GM19463 (cell line): ENCODE measurements around the gene KIF19.

ENCODE experiments used
- ATAC-seq: cut with Tn5 transposase; IDR thresholded peaks from one replicate; pipeline ENCODE4 v1.9.1; 2021; ENCODE audit warnings: mild to moderate bottlenecking, moderate library complexity; ENCODE audit not compliant: unreplicated experiment

Gene KIF19

DNA sequence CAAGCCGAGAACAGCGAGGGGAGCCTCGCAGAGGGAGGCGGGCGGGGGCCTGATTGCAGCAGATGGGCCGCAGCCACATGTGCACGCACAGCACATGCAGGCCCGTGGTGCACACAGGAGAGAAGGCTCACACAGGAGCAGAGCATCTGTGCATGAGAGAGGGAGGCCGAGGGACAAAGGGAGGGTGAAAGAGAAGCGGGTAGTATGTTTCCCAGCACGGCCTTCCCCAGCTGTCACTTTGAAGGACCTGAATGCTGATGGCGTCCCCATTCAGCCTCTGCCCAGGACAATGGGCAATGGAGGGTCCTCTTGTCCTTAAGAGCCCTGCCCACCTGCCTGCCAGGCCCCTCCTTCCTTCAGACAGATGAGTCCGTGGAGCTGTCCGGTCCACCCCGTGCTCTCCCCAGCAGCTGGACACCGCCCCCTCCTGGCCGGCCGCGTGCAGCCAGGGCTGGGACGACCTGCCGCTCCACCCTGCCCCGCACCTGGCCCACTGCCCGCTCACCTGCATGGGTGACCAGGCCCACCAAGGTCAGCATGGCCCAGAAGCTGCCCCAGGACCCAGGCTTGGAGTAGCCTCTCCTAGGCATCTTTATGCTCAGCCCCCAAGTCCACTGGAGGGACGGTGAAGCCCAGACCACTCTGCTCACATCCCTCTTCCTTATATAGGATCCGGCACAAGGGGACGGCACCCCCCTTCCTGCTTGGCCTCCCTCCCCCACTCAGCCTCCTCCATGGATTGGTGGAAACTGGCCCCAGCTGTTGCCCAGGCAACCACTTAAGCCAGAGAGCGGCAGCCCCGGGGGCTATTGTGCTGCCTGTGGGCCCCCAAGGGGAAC, 35.4 kb downstream of the KIF19 start, which contains the start of gene BTBD17:
Gene BTBD17 (minus strand): TSS at position 639 of the 839 bp plus-strand sequence. CDS start 49 bp downstream, at position 590.
- no peak for ATAC-seq

DNA sequence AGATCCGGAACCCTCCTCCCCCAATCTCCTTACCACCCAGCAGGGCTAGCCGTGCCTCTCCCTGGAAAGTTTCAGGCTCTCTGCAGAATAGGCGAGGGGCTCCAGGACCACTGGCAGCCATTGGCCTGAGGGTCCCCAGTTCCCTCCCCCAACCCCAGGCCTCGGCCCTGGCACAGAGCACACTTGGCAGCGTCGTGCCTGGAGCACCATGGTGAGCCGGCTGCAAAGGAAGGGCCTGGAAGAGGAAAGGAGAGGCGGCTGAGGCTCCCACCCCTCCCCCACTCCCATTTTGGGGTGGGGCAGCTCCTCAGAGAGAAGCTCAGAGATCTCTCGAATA, 36.0 kb downstream of the KIF19 start:
- no peak for ATAC-seq

DNA sequence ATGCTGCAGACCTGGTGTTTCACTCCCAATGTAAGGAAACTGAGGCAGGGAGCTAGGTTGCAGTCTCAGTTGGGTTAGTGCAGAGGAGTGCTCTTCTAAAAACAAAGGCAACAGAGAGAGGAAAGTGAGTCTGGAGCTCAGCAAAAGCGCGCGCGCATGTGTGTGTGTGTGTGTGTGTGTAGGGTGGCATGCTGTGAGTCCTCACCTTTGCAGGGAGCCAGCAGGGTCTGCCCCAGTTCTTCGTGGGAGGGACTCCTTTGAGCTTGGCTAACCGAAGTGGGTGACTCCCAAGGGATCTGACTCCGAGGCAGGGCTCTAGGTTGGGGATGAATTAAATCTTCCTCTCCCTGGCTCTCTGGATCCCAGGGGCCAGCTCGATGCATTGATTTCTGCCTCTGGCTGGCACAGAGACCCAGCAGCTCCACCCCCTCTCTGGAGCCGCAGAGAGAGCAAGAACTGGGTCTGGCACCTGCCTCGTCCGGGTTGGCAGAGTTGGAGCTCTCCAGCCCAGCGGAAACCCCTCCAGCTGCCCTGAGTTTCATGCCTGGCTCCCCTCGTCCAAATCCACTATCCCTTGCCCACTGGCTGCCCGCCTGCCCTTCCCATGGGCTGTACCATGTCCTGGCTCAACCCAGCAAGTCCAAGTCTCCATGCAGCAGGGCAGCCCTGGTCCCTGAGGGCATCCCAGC, 36.9 kb downstream of the KIF19 start:
- ATAC-seq, result no peak

DNA sequence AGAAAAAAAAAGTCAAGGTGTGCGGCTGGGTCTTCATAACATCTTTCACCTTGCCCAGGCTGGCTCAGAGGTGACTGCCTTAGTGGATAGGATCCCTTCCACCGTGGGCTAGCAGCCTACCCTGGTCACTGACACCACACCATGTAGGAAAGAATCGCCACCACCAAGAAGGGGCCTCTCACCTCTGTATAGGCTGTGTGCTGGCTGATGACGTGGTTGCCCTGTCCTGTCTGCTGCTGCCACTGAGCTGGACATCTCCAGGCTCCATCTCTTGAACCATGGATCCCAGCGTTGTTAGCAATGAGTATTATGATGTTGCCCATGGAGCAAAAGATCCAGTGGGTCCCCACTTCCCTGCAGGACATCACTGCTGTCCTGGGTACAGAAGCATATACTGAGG, 41.2 kb downstream of the KIF19 start, which contains the start of gene GPR142:
Gene GPR142 (plus strand): TSS at position 301 of the 400 bp plus-strand sequence. CDS start 2,035 bp downstream, outside the sequence.
- no peak for ATAC-seq

DNA sequence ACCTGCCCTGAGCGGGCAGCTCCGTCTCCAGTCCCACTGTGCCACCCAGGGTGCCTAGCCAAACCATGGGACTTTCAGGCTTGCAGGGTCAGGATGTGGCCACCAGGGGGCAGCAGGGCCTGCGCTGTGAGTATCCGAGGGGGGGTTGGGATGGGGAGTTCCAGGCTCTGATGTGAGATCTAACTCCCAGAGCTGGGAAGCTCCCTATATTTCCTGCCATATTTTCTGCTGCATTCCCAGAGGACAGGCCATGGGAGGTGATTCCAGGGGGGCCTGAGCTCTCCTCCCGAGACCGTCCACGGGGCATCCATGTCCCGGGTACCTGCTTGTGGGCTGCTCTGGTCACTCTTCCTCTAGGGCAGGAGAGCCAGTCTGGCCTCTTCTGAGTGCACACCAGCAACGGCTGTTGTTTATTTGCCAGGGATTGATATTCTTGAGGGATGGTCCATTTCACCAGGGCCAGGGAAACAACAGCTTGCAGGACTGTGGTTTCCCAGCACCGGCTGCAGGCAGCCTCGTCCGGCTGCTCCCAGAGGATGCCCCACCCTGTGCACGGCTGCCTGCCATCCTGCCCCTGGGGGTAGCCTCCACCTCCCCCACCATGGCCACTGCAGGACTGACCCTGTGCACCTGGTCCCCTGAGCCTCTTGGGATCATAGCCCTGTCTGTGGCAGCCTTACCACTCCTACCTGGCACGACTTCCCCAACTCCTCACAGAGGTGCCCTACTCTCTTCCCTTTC, 42.5 kb downstream of the KIF19 start:
- ATAC-seq, result no peak

GRCh38 chr17:74369221-74369620, 43.2 kb downstream of the KIF19 start:
- no peak for ATAC-seq

GRCh38 chr17:74369665-74370490, 43.9 kb downstream of the KIF19 start:
- no peak for ATAC-seq

DNA sequence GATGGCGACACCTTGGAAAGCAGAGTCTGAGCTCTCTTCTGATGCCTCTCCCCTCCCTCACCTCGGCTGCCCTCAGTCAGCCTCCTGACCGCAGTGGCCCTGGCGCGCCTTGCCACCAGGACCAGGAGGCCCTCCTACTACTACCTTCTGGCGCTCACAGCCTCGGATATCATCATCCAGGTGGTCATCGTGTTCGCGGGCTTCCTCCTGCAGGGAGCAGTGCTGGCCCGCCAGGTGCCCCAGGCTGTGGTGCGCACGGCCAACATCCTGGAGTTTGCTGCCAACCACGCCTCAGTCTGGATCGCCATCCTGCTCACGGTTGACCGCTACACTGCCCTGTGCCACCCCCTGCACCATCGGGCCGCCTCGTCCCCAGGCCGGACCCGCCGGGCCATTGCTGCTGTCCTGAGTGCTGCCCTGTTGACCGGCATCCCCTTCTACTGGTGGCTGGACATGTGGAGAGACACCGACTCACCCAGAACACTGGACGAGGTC, 45.7 kb downstream of the KIF19 start:
- ATAC-seq, result no peak

- no peak for ATAC-seq
These were observed 46.4 kb downstream of the KIF19 start for GRCh38 chr17:74372426-74372825.

DNA sequence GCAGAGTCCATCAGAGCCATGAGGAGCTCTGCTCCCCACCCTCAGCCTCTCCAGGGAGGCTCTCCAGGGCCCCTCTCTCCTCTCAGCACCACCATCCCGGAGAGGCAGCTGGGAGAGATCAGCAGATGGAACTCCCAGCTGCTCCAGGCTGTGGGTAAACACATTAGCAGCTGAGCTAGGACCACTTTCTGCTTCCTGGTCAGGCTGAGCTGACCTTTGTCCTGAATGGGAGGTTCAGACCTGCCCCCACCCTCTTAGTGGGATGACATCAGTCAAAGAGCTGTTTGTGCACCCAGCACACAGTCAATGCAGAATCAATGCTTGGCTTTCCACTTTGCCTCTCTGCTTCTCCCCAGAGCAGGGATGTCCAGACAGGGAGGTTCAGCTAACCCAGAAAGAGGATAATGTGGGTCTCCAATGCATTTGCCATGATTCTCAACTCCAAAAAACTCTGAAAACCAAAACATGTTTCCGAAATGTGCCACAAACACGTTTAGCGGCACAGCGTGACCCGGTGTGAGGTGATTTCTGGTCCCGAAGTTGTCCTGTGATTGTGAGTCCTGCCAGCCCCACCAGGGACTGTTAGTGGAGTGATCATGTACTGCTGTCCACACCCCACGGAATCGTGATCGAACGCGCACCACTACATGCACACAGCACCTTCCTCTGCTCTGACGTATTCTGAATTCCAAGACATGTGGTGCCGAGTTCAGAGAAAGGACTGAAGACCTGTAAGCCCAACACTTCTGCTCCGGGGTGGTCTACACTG, 48.0 kb downstream of the KIF19 start:
- ATAC-seq, result no peak

GRCh38 chr17:74374858-74375257, 48.8 kb downstream of the KIF19 start:
- ATAC-seq, result no peak

GRCh38 chr17:74379495-74380085, 53.6 kb downstream of the KIF19 start:
- peak; percentile 71 for ATAC-seq

GRCh38 chr17:74380086-74380958, 54.3 kb downstream of the KIF19 start:
- ATAC-seq, result no peak

DNA sequence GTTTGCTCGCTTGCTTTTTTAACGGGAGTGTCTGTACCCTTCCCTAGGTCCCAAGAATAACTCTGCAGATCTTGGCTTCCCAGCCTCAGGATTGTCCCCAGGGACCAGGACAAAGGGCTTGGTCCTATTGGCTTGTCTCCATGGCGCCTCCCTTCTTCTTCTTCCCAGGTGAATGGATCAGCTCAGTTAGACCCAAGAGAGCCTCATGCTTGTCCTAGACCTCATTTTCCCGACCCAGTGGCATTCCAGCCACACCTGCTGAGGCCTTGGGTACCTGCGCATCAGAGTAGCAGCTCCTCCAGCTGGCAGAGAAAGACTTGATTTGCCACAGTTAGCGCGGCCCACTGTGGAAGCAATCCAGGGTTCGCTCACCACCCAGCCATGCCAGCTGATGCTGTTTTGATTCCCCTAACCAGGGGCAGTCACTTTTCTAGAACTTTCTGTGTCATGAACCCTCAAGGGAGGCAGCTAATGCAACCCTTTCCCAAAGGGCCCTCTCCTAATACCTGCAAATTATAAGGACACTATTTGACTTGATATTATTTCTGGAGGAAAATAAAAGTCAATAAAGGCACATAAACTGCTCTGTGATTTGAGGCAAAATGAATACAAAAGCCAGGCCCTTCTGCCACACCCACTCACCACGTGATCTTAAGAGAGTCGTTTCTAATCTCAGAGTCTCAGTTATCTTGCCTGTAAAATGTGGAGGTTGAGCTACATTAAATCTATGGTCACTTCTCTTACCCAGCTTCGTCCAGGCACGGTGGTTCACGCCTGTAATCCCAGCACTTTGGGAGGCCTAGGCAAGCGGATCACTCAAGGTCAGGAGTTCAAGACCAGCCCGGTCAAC, 55.2 kb downstream of the KIF19 start:
- ATAC-seq, result no peak

DNA sequence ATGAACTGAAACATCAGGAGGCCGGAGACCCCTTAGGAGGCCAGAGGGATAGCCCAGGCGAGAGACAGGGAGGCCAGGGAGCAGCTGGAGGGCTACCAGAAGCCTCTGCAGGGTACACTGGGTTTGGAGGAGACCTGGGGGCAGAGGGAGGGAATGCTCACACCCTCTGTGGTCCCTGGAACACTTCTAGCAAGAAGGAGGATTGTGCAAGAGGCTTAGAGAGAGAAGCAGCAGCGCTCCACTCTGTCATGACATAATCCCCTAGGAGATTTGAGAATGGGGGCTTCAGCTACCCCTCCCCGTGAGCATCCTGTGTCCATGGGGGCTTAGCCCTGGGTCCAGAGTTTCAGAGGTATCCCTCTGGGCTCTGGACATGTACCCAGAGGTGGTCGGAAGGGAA, 57.1 kb downstream of the KIF19 start:
- ATAC-seq, result no peak

GRCh38 chr17:74385201-74385600, 59.2 kb downstream of the KIF19 start:
- ATAC-seq, result no peak

- ATAC-seq, result no peak
These were observed 60.4 kb downstream of the KIF19 start for GRCh38 chr17:74386386-74386785.
